DND-41 (cell line): ENCODE measurements around the gene TMEM209.

Experiments used
- CTCF ChIP-seq: IDR thresholded peaks from 2 replicates; pipeline ENCODE4 v1.5.1; 2012; ENCODE audit warnings: borderline replicate concordance, low read length, moderate library complexity, mild to moderate bottlenecking; ENCODE audit not compliant: poor library complexity, severe bottlenecking; ENCODE audit errors: extremely low read depth
- EZH2 ChIP-seq: IDR thresholded peaks from 3 replicates; pipeline ENCODE4 v1.6.1; 2012; ENCODE audit warnings: borderline replicate concordance, low read depth, mild to moderate bottlenecking, moderate library complexity, low read length, inconsistent platforms; ENCODE audit not compliant: severe bottlenecking

DNA sequence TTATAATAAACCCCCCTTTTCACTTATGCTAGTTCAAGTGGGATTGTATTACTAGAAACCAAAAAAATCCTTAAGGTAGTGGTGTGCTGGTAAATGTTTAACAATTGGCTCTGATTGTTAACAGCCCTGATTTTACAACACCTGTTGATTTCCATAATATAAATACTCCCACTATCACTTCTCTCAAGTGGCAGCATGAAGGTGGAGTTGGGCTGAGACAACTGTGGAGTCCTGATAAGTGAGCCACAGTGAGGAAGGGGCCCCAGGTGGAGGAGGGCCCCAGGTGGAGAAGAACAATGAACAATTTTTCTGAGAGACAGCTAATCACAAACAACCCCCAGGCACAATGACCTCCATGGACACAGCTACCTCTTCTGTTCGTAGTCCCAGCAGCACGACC, 28.9 kb upstream of the TMEM209 start:
- TF ChIP-seq CTCF (no peak), EZH2 (no peak)
